Measurements from ENCODE around the gene TMTC1. TPM values are rescaled to one million over a fixed set of nuclear protein-coding genes. Genes with fewer than 3 reads are reported as not detected.

Gene TMTC1
- total and polyA plus RNA-seq, 2 donors (not counting 1 experiment from before 2014, with no cell fraction given): not detected

GRCh38 chr12:29578731-29579130, 205.0 kb downstream of the TMTC1 start:
- TF ChIP-seq EZH2 (IDR thresholded peaks at IDR 0.05; ENCODE audit: borderline replicate concordance, insufficient read depth, low read depth, low read length, poor library complexity, severe bottlenecking) (no peak), CTCF (IDR thresholded peaks at IDR 0.05) (no peak)
- no peaks in the 10 kb centered on the region for H3K4me1 ChIP-seq (ENCODE audit: control insufficient read depth in 2 of 2, insufficient read depth in 2 of 2, low read length in 2 of 2)
- no peaks in the 10 kb centered on the region for H3K27me3 Mint-ChIP-seq
- H3K4me1 Mint-ChIP-seq: no peaks in the 10 kb centered on the region
- ChIA-PET CTCF (no interaction called here), POLR2A (no interaction called here)
- no peak overlapping the region for H3K4me3 ChIP-seq (ENCODE audit: control extremely low read depth in 1 of 5, extremely low read depth in 1 of 5, insufficient read depth in 1 of 5, low read depth in 2 of 5, low read length in 4 of 5)
- no peak overlapping the region for H3K4me3 Mint-ChIP-seq
- no peaks in the 10 kb centered on the region for H3K9me3 Mint-ChIP-seq (ENCODE audit: insufficient read depth)
- H4K20me1 ChIP-seq (ENCODE audit: control insufficient read depth, insufficient read depth, low read length, poor library complexity, severe bottlenecking): no peaks in the 10 kb centered on the region
- H3K9ac ChIP-seq (ENCODE audit: low read length): no peak overlapping the region
- ATAC-seq (ENCODE audit: low read depth) (no peak), DNase-seq (no peak)
- no peak overlapping the region for H2AFZ ChIP-seq (ENCODE audit: insufficient read depth, low read depth, low read length, poor library complexity, severe bottlenecking)
- intact Hi-C loops (cut with micrococcal nuclease): no loop called here
- no peak overlapping the region for H3K27ac Mint-ChIP-seq
- H3K27me3 ChIP-seq (replicated peaks in 1 of 4; ENCODE audit: control extremely low read depth in 1 of 4, control insufficient read depth in 3 of 4, insufficient read depth in 4 of 4, low read length in 3 of 4): no peaks in the 10 kb centered on the region
- H3K27ac ChIP-seq (ENCODE audit: low read length in 2 of 2): no peak overlapping the region
- no peaks in the 10 kb centered on the region for H3K36me3 ChIP-seq (replicated peaks in 1 of 2; ENCODE audit: control extremely low read depth in 1 of 2, control insufficient read depth in 1 of 2, extremely low read depth in 1 of 2, insufficient read depth in 2 of 2, low read length in 1 of 2)
- H3K9me3 ChIP-seq (ENCODE audit: control extremely low read depth in 1 of 3, control insufficient read depth in 2 of 3, insufficient read depth in 1 of 3, low read length in 2 of 3): no peaks in the 10 kb centered on the region
- no peaks in the 10 kb centered on the region for H3K79me2 ChIP-seq (ENCODE audit: control insufficient read depth, insufficient read depth, low read length)
- 93% methylated on average over 2 of the region's 3 CpGs for WGBS (ENCODE audit: insufficient coverage)
- H3K4me2 ChIP-seq (replicated peaks; ENCODE audit: low read depth, low read length, poor library complexity, severe bottlenecking): no peak overlapping the region

DNA sequence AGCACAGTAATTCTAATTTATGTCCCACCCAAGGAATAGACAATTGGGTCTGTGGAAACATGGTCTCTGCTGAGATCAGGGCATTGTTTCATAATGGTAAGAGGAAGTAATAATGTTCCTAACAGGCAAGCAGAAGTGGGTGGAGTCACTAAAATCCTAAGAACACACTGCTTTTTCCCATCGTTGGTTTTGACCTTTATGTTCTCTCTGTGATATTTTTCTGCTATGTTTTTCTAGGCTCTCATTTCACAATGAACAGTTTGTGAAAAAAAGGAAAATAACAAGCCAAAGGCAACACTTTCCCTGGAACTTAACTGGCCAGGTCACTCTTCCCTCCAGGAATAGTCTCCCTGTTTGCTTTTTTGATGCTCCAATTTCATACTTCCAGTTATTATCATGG, 205.7 kb downstream of the TMTC1 start:
- Histone ChIP-seq H3K27ac (ENCODE audit: low read length in 2 of 2) (no peak overlapping the region), H3K4me2 (replicated peaks; ENCODE audit: low read depth, low read length, poor library complexity, severe bottlenecking) (no peak overlapping the region), H4K20me1 (ENCODE audit: control insufficient read depth, insufficient read depth, low read length, poor library complexity, severe bottlenecking) (no peaks in the 10 kb centered on the region), H3K27me3 (replicated peaks in 1 of 4; ENCODE audit: control extremely low read depth in 1 of 4, control insufficient read depth in 3 of 4, insufficient read depth in 4 of 4, low read length in 3 of 4) (no peaks in the 10 kb centered on the region), H3K4me1 (ENCODE audit: control insufficient read depth in 2 of 2, insufficient read depth in 2 of 2, low read length in 2 of 2) (no peaks in the 10 kb centered on the region), H3K9me3 (ENCODE audit: control extremely low read depth in 1 of 3, control insufficient read depth in 2 of 3, insufficient read depth in 1 of 3, low read length in 2 of 3) (no peaks in the 10 kb centered on the region), H3K79me2 (ENCODE audit: control insufficient read depth, insufficient read depth, low read length) (no peaks in the 10 kb centered on the region), H3K4me3 (ENCODE audit: control extremely low read depth in 1 of 5, extremely low read depth in 1 of 5, insufficient read depth in 1 of 5, low read depth in 2 of 5, low read length in 4 of 5) (no peak overlapping the region), H3K36me3 (replicated peaks in 1 of 2; ENCODE audit: control extremely low read depth in 1 of 2, control insufficient read depth in 1 of 2, extremely low read depth in 1 of 2, insufficient read depth in 2 of 2, low read length in 1 of 2) (no peaks in the 10 kb centered on the region), H3K9ac (ENCODE audit: low read length) (no peak overlapping the region), H2AFZ (ENCODE audit: insufficient read depth, low read depth, low read length, poor library complexity, severe bottlenecking) (no peak overlapping the region)
- no peak overlapping the region for H3K4me3 Mint-ChIP-seq
- H3K27ac Mint-ChIP-seq: no peak overlapping the region
- WGBS (ENCODE audit: insufficient coverage): no CpG with 5 or more reads among the region's 1 CpG
- H3K4me1 Mint-ChIP-seq: no peaks in the 10 kb centered on the region
- no peaks in the 10 kb centered on the region for H3K9me3 Mint-ChIP-seq (ENCODE audit: insufficient read depth)
- no peak for DNase-seq
- intact Hi-C loops (cut with micrococcal nuclease): no loop called here
- no peak for ATAC-seq (ENCODE audit: low read depth)
- ChIA-PET CTCF (no interaction called here), POLR2A (no interaction called here)
- peaks cover 4% of the 10 kb centered on the region for H3K27me3 Mint-ChIP-seq
- no peak for TF ChIP-seq CTCF (IDR thresholded peaks at IDR 0.05)
- no peak for TF ChIP-seq EZH2 (IDR thresholded peaks at IDR 0.05; ENCODE audit: borderline replicate concordance, insufficient read depth, low read depth, low read length, poor library complexity, severe bottlenecking)

Data from B cell (primary cell).